Fibroblast of skin of right biceps (primary cell): Measurements from ENCODE around the gene DENND2C.

ENCODE experiments used
- DNase-seq: peaks from one replicate; pipeline ENCODE4 v3.0.0-alpha.2; 2013

Gene DENND2C

GRCh38 chr1:114535401-114535800 lies 134.4 kb downstream of the DENND2C start:
- no peak for DNase-seq
